PC-3 (cell line): Measurements from ENCODE around the gene P3H2. TPM values are rescaled to one million over a fixed set of nuclear protein-coding genes. Genes with fewer than 3 reads are reported as not detected.
"Not testable (repeated sequence)": the region's sequence is repeated elsewhere in the genome, so short reads cannot be mapped to it uniquely, and the experiment has no call there.

Experiments
- ATAC-seq: fragments of 200-7000 bp; cut with Tn5 transposase; 2 replicates; pipeline ENCODE4 v1.9.1; 2020; ENCODE audit warnings: mild to moderate bottlenecking, moderate library complexity
- BruUV-seq: library from RNA; stranded (reverse); fragments of 400-500 nt; replicated peaks from 2 replicates; lab custom pipeline; 2021; lab: Mats Ljungman, UMichigan
- CTCF ChIA-PET: fragments of 300-600 bp; sonication (Branson Sonifier 250); formaldehyde crosslinking; loops from one replicate; lab custom pipeline; 2022; ENCODE audit warnings: antibody characterized with exemption; lab: Charles Lee
- POLR2A ChIA-PET: fragments of 300-600 bp; sonication (Branson Sonifier 250); formaldehyde crosslinking; loops from one replicate; lab custom pipeline; 2022; ENCODE audit warnings: antibody characterized with exemption; ENCODE audit not compliant: unreplicated experiment; lab: Charles Lee
- DNase-seq: peaks from one replicate; pipeline ENCODE4 v3.0.0-alpha.2; 2015
- H2AFZ ChIP-seq: fragments of 300-600 bp; sonication (generic); 2 replicates; pipeline ENCODE4 v1.6.0; 2016; ENCODE audit warnings: antibody characterized with exemption, low read length
- H3F3A ChIP-seq: fragments of 300-600 bp; sonication (generic); one replicate; pipeline ENCODE4 v1.6.0; 2017; ENCODE audit warnings: antibody characterized with exemption, low read length, control low read depth, mild to moderate bottlenecking; ENCODE audit not compliant: unreplicated experiment
- H3K27ac ChIP-seq: fragments of 300-600 bp; sonication (generic); 2 replicates; pipeline ENCODE4 v1.5.1; 2016; ENCODE audit warnings: mild to moderate bottlenecking, low read length
- H3K27me3 ChIP-seq: fragments of 300-600 bp; sonication (generic); 2 replicates; pipeline ENCODE4 v1.6.1; 2016; ENCODE audit warnings: low read length, mixed read lengths
- H3K36me3 ChIP-seq: fragments of 300-600 bp; sonication (generic); 2 replicates; pipeline ENCODE4 v1.6.1; 2016; ENCODE audit warnings: low read depth, mixed run types, low read length, mixed read lengths
- H3K4me1 ChIP-seq: fragments of 300-600 bp; sonication (generic); 2 replicates; pipeline ENCODE4 v1.5.1; 2016; ENCODE audit warnings: low read length; ENCODE audit not compliant: insufficient read depth
- H3K4me2 ChIP-seq: fragments of 300-600 bp; sonication (generic); 2 replicates; pipeline ENCODE4 v1.6.0; 2016; ENCODE audit warnings: low read length
- H3K4me3 ChIP-seq: fragments of 300-600 bp; sonication (generic); 2 replicates; pipeline ENCODE4 v1.5.1; 2016; ENCODE audit warnings: mild to moderate bottlenecking, low read length, mixed read lengths
- H3K79me2 ChIP-seq: fragments of 300-600 bp; sonication (generic); 2 replicates; pipeline ENCODE4 v1.6.1; 2017; ENCODE audit warnings: low read length, mixed read lengths
- H3K9ac ChIP-seq: fragments of 300-600 bp; sonication (generic); 2 replicates; pipeline ENCODE4 v1.6.0; 2016; ENCODE audit warnings: mild to moderate bottlenecking, low read length
- H3K9me2 ChIP-seq: fragments of 300-600 bp; sonication (generic); replicated peaks from 2 replicates; pipeline ENCODE4 v1.6.1; 2016; ENCODE audit warnings: mixed run types, low read length, mixed read lengths
- H3K9me3 ChIP-seq: fragments of 300-600 bp; sonication (generic); 2 replicates; pipeline ENCODE4 v1.6.1; 2016; ENCODE audit warnings: low read length, mixed read lengths
- H4K20me1 ChIP-seq: fragments of 300-600 bp; sonication (generic); 2 replicates; pipeline ENCODE4 v1.6.1; 2016; ENCODE audit warnings: low read length, mixed read lengths
- CTCF ChIP-seq: fragments of 300-600 bp; sonication (generic); conservative IDR thresholded peaks from 2 replicates; pipeline ENCODE4 v1.5.1; 2017; ENCODE audit warnings: antibody characterized with exemption, low read depth, mild to moderate bottlenecking, low read length
- EZH2 ChIP-seq: fragments of 300-600 bp; sonication (generic); IDR thresholded peaks from one replicate; pipeline ENCODE4 v1.6.1; 2017; ENCODE audit warnings: antibody characterized with exemption, mild to moderate bottlenecking, low read length; ENCODE audit not compliant: unreplicated experiment
- EZH2phosphoT487 ChIP-seq: fragments of 300-600 bp; sonication (generic); IDR thresholded peaks from 2 replicates; pipeline ENCODE4 v1.6.1; 2018; ENCODE audit warnings: mild to moderate bottlenecking, antibody characterized with exemption, low read length, borderline replicate concordance
- intact Hi-C: fragments of 100-400 bp; cut with micrococcal nuclease; formaldehyde crosslinking; loops from 2 replicates; pipeline ENCODE4 v1.9.0; 2023
- total RNA-seq: library from RNA; depleted of rRNA; stranded (reverse); fragments of >200 nt; gene quantifications from 2 replicates; pipeline ENCODE4 v1.2.3, GENCODE V29; 2014

The P3H2 gene
- total RNA-seq, 1 experiment from 2014 or later = 4.5 TPM

- Histone ChIP-seq H3K27me3 (no peaks in the 10 kb centered on the region), H2AFZ (no peak overlapping the region), H4K20me1 (no peaks in the 10 kb centered on the region), H3K4me1 (no peaks in the 10 kb centered on the region), H3F3A (no peaks in the 10 kb centered on the region), H3K27ac (no peak overlapping the region), H3K9ac (no peak overlapping the region), H3K79me2 (no peaks in the 10 kb centered on the region), H3K36me3 (no peaks in the 10 kb centered on the region), H3K9me2 (no peaks in the 10 kb centered on the region; the same call in 1 of the 2 replicates), H3K4me3 (no peak overlapping the region), H3K4me2 (no peak overlapping the region), H3K9me3 (no peaks in the 10 kb centered on the region)
- POLR2A ChIA-PET = no interaction called here
- no TSS peak for BruUV-seq
- intact Hi-C loops = no loop called here
- no peak for DNase-seq
- TF ChIP-seq EZH2 (no peak), CTCF (no peak), EZH2phosphoT487 (no peak)
- no peak for ATAC-seq
- CTCF ChIA-PET = no interaction called here
These were observed 44.6 kb upstream of the P3H2 start for GRCh38 chr3:190165253-190165652.

- H3K27me3 ChIP-seq, H3K27ac ChIP-seq, BruUV-seq, H3K4me2 ChIP-seq, POLR2A ChIA-PET, H3K36me3 ChIP-seq, H3K9me2 ChIP-seq, H2AFZ ChIP-seq, H3K9ac ChIP-seq, H3K9me3 ChIP-seq, H4K20me1 ChIP-seq, H3F3A ChIP-seq, CTCF ChIA-PET, H3K4me3 ChIP-seq, DNase-seq, ATAC-seq, H3K79me2 ChIP-seq, H3K4me1 ChIP-seq, intact Hi-C loops: not testable (repeated sequence)
These were observed 41.3 kb upstream of the P3H2 start for GRCh38 chr3:190162013-190162412.

GRCh38 chr3:190159902-190160435 lies 39.3 kb upstream of the P3H2 start:
- no peak overlapping the region for H2AFZ ChIP-seq
- ChIA-PET POLR2A (no interaction called here), CTCF (no interaction called here)
- ATAC-seq (no peak), DNase-seq (no peak)
- H3K9ac ChIP-seq = no peak overlapping the region
- no TSS peak for BruUV-seq
- no peaks in the 10 kb centered on the region for H3F3A ChIP-seq
- no peaks in the 10 kb centered on the region for H3K36me3 ChIP-seq
- H3K4me2 ChIP-seq = no peak overlapping the region
- no peaks in the 10 kb centered on the region for H4K20me1 ChIP-seq
- no peaks in the 10 kb centered on the region for H3K9me2 ChIP-seq
- no peak overlapping the region for H3K27ac ChIP-seq
- H3K4me1 ChIP-seq = peaks cover 7% of the 10 kb centered on the region; the same call in 1 of the 2 replicates
- H3K27me3 ChIP-seq = no peaks in the 10 kb centered on the region
- H3K9me3 ChIP-seq = no peaks in the 10 kb centered on the region
- intact Hi-C loops = no loop called here
- TF ChIP-seq EZH2phosphoT487 = no peak
- TF ChIP-seq CTCF = no peak
- TF ChIP-seq EZH2 = no peak
- H3K4me3 ChIP-seq = no peak overlapping the region
- no peaks in the 10 kb centered on the region for H3K79me2 ChIP-seq
